Measurements from ENCODE around the gene SLC39A8. TPM values are rescaled to one million over a fixed set of nuclear protein-coding genes. Genes with fewer than 3 reads are reported as not detected.

SLC39A8 gene
- total RNA-seq, 1 experiment from 2014 or later = 13.2 TPM

- no TSS peak for BruUV-seq (replicated peaks)
- H3K4me2 ChIP-seq (ENCODE audit: low read length) = no peak overlapping the region
- CTCF ChIA-PET = interaction anchor here (0.9 kb wide), 1 partner anchor 8 kb away, joined by 3 read pairs; no protein-coding TSS in a partner anchor
Observed at GRCh38 chr4:102247041-102247440, 98.2 kb downstream of the SLC39A8 start.

GRCh38 chr4:102246416-102246815 lies 98.9 kb downstream of the SLC39A8 start:
- no peak overlapping the region for H3K4me2 ChIP-seq (ENCODE audit: low read length)
- POLR2A ChIA-PET = no interaction called here

More at GRCh38 chr4:102247041-102247440, 98.2 kb downstream of the SLC39A8 start:
- Histone ChIP-seq H3K4me1 (ENCODE audit: control insufficient read depth in 1 of 2, insufficient read depth in 2 of 2, low read length in 2 of 2) (peaks cover 5 to 11% of the 10 kb centered on the region in 2 experiments; a peak in 3 of 4 replicates), H3K9me2 (ENCODE audit: insufficient read depth) (no peaks in the 10 kb centered on the region), H3K4me3 (replicated peaks in 1 of 2; ENCODE audit: low read depth in 1 of 2, low read length in 2 of 2) (no peak overlapping the region), H3K79me2 (ENCODE audit: insufficient read depth, low read length) (no peaks in the 10 kb centered on the region), H3K9ac (ENCODE audit: low read length) (no peak overlapping the region), H3K27ac (ENCODE audit: low read depth, low read length) (no peak overlapping the region), H4K20me1 (ENCODE audit: insufficient read depth) (no peaks in the 10 kb centered on the region), H3K36me3 (ENCODE audit: control insufficient read depth in 1 of 2, insufficient read depth in 2 of 2, low read length in 2 of 2) (no peaks in the 10 kb centered on the region), H2AFZ (ENCODE audit: low read depth, low read length, poor library complexity, severe bottlenecking) (no peak overlapping the region), H3K27me3 (ENCODE audit: insufficient read depth, low read length) (no peaks in the 10 kb centered on the region), H3K9me3 (ENCODE audit: control insufficient read depth in 1 of 2, insufficient read depth in 1 of 2, low read depth in 1 of 2, low read length in 2 of 2) (no peaks in the 10 kb centered on the region)
- no peak for TF ChIP-seq POLR2AphosphoS5 (IDR thresholded peaks at IDR 0.05; ENCODE audit: low read depth, low read length)
- TF ChIP-seq EZH2 (IDR thresholded peaks at IDR 0.05) = no peak
- no peak for TF ChIP-seq POLR2A (IDR thresholded peaks at IDR 0.05; ENCODE audit: borderline replicate concordance, extremely low read depth, insufficient read depth, insufficient read length)
- DNase-seq (ENCODE audit: low read depth, low spot score) (no peak), ATAC-seq (no peak)
- RAD21 ChIA-PET (ENCODE audit: low non-redundant PET in 1 of 2, low total read pairs in 2 of 2, uncharacterized antibody in 2 of 2, unreplicated experiment in 2 of 2) = no interaction called here
- POLR2A ChIA-PET = no interaction called here
- intact Hi-C loops (cut with micrococcal nuclease) = no loop called here

More at GRCh38 chr4:102246416-102246815, 98.9 kb downstream of the SLC39A8 start:
- Histone ChIP-seq H4K20me1 (ENCODE audit: insufficient read depth) (no peaks in the 10 kb centered on the region), H2AFZ (ENCODE audit: low read depth, low read length, poor library complexity, severe bottlenecking) (no peak overlapping the region), H3K27me3 (ENCODE audit: insufficient read depth, low read length) (no peaks in the 10 kb centered on the region), H3K4me1 (ENCODE audit: control insufficient read depth in 1 of 2, insufficient read depth in 2 of 2, low read length in 2 of 2) (peaks cover 5 to 11% of the 10 kb centered on the region in 2 experiments; a peak in 3 of 4 replicates), H3K79me2 (ENCODE audit: insufficient read depth, low read length) (no peaks in the 10 kb centered on the region), H3K9me2 (ENCODE audit: insufficient read depth) (no peaks in the 10 kb centered on the region), H3K27ac (ENCODE audit: low read depth, low read length) (no peak overlapping the region), H3K36me3 (ENCODE audit: control insufficient read depth in 1 of 2, insufficient read depth in 2 of 2, low read length in 2 of 2) (no peaks in the 10 kb centered on the region), H3K9ac (ENCODE audit: low read length) (no peak overlapping the region), H3K4me3 (replicated peaks in 1 of 2; ENCODE audit: low read depth in 1 of 2, low read length in 2 of 2) (no peak overlapping the region), H3K9me3 (ENCODE audit: control insufficient read depth in 1 of 2, insufficient read depth in 1 of 2, low read depth in 1 of 2, low read length in 2 of 2) (no peaks in the 10 kb centered on the region)
- ChIA-PET RAD21 (ENCODE audit: low non-redundant PET in 1 of 2, low total read pairs in 2 of 2, uncharacterized antibody in 2 of 2, unreplicated experiment in 2 of 2) (no interaction called here), CTCF (interaction anchor here (0.9 kb wide), 1 partner anchor 9 kb away, joined by 3 read pairs; no protein-coding TSS in a partner anchor)
- DNase-seq (ENCODE audit: low read depth, low spot score) = no peak
- no peak for ATAC-seq
- TF ChIP-seq JUND (IDR thresholded peaks at IDR 0.05) (no peak), YY1 (IDR thresholded peaks at IDR 0.05; ENCODE audit: extremely low read depth, insufficient replicate concordance, low read depth, low read length) (no peak)
- TF ChIP-seq, protein P1, sequence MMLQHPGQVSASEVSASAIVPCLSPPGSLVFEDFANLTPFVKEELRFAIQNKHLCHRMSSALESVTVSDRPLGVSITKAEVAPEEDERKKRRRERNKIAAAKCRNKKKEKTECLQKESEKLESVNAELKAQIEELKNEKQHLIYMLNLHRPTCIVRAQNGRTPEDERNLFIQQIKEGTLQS (IDR thresholded peaks at IDR 0.05) = no peak
- BruUV-seq (replicated peaks) = no TSS peak
- intact Hi-C loops (cut with micrococcal nuclease) = no loop called here
